ENCODE measurements around the gene CARNS1.
"Not testable (repeated sequence)": the region's sequence is repeated elsewhere in the genome, so short reads cannot be mapped to it uniquely, and the experiment has no call there.

GRCh38 chr11:67402192-67402839 is 13.2 kb upstream of the CARNS1 start:
- TF ChIP-seq EZH2 (IDR thresholded peaks at IDR 0.05; ENCODE audit: low read length, missing control alignments); CTCF (conservative IDR thresholded peaks at IDR 0.05 in 1 of 2, IDR thresholded peaks at IDR 0.05 in 1 of 2; ENCODE audit: low read depth in 1 of 2, low read length in 2 of 2): not testable (repeated sequence)

Data from fibroblast of lung (primary cell).